GM12891 (cell line): ENCODE results near the gene NDST3. TPM values are rescaled to one million over a fixed set of nuclear protein-coding genes. Genes with fewer than 3 reads are reported as not detected.

ENCODE experiments used
- DNase-seq: peaks from one replicate; pipeline ENCODE4 v3.0.0; 2011; ENCODE audit warnings: low spot score; ENCODE audit not compliant: insufficient read length
- FAIRE-seq: peaks from 2 replicates; lab custom pipeline; 2011; peaks lifted over from hg19 to GRCh38; lab: Jason Lieb, UNC
- PAX5 ChIP-seq: IDR thresholded peaks from 2 replicates; pipeline ENCODE4 v1.6.1; 2011; ENCODE audit warnings: low read length, moderate library complexity, mild to moderate bottlenecking; ENCODE audit not compliant: insufficient read depth, severe bottlenecking
- POLR2A ChIP-seq: IDR thresholded peaks from 2 replicates; pipeline ENCODE4 v1.6.1; 2011; ENCODE audit warnings: low read depth, low read length, control low read depth
- POLR2AphosphoS5 ChIP-seq: IDR thresholded peaks from 2 replicates; pipeline ENCODE4 v1.6.1; 2011; ENCODE audit warnings: low read depth, low read length, control low read depth
- POU2F2 ChIP-seq: IDR thresholded peaks from 2 replicates; pipeline ENCODE4 v1.6.1; 2011; ENCODE audit warnings: low read depth, mild to moderate bottlenecking, control low read depth, low read length, moderate library complexity
- SPI1 ChIP-seq: IDR thresholded peaks from 2 replicates; pipeline ENCODE4 v1.6.1; 2011; ENCODE audit warnings: low read depth, low read length, control low read depth
- TAF1 ChIP-seq: IDR thresholded peaks from 2 replicates; pipeline ENCODE4 v1.6.1; 2011; ENCODE audit warnings: low read depth, low read length, control low read depth
- polyA plus RNA-seq: library from polyadenylated mRNA; unstranded; fragments of >200 nt; gene quantifications from one replicate; pipeline ENCODE4 v1.2.1, GENCODE V29; 2012; ENCODE audit warnings: low read depth, missing spikeins, inconsistent platforms; ENCODE audit not compliant: missing spikeins

The NDST3 gene
- polyA plus RNA-seq: not detected

- peak; percentile 24 for DNase-seq
- peak; percentile 13 for FAIRE-seq
- no peak for TF ChIP-seq POU2F2
Observed at GRCh38 chr4:118034053-118034785, at the start of gene NDST3. Gene NDST3 (plus strand): TSS chr4:118034486. CDS start chr4:118053911, 19,425 bp downstream.

- TF ChIP-seq POU2F2 (no peak), PAX5 (no peak), TAF1 (no peak), SPI1 (no peak), POLR2AphosphoS5 (no peak), POLR2A (no peak)
- DNase-seq (no peak), FAIRE-seq (no peak)
Observed at GRCh38 chr4:117986321-117986720, 48.0 kb upstream of the NDST3 start.

- no peak for DNase-seq
- TF ChIP-seq SPI1: no peak
- TF ChIP-seq PAX5: no peak
- FAIRE-seq: no peak
Observed at GRCh38 chr4:117987464-117987863, 46.8 kb upstream of the NDST3 start.

GRCh38 chr4:117996891-117997290, 37.4 kb upstream of the NDST3 start:
- FAIRE-seq: no peak
- TF ChIP-seq POU2F2: no peak
- TF ChIP-seq POLR2A: no peak
- TF ChIP-seq SPI1: no peak
- TF ChIP-seq POLR2AphosphoS5: no peak
- no peak for TF ChIP-seq TAF1
- no peak for TF ChIP-seq PAX5

DNA sequence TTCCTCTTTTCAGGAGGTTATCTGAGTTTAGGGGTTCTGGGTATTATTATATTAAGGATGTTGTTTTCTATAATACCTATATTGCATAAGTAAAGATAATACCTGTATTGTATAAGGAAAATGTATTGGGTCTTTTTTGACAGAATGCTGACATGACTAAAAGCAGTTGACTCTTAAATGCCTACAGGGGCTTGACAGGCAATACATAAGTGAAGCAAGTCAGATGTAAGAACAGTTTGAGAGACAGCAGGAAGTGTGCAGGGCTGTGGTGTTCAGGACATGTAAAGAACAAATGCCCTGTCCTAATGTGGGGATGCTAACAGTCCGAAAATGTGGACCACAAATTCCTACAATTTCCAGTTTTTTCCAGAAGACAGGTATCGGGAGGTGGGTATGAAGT, 30.2 kb upstream of the NDST3 start:
- DNase-seq: no peak
- no peak for TF ChIP-seq TAF1
- no peak for TF ChIP-seq POLR2A
- TF ChIP-seq POLR2AphosphoS5: no peak
- TF ChIP-seq POU2F2: no peak
- no peak for TF ChIP-seq PAX5
- TF ChIP-seq SPI1: no peak
- FAIRE-seq: no peak

More at GRCh38 chr4:117996891-117997290, 37.4 kb upstream of the NDST3 start:
- no peak for DNase-seq

DNA sequence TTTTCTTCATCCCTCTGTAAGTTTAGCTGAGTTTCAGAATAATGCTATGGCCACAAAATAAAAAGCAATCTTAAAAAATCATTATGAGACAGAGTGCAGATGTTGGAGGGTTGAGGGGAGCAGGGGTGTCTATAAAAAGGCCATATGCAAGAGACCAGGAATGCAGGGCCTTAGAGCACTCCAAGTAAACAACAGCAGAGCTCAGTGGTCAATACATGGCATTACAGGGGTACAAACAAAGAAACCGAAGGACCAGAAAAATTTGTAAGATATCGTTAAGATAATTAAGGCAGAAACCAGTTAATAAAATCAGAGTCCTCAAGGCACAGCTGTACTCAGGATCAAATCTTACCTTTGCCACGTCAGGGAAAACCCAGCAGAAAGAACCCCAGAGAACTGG, 28.4 kb upstream of the NDST3 start:
- FAIRE-seq: no peak
- no peak for TF ChIP-seq PAX5
- no peak for TF ChIP-seq POLR2A
- TF ChIP-seq POU2F2: no peak
- TF ChIP-seq TAF1: no peak
- no peak for DNase-seq

GRCh38 chr4:118012142-118012541, 22.1 kb upstream of the NDST3 start:
- FAIRE-seq (no peak), DNase-seq (no peak)
- no peak for TF ChIP-seq TAF1
- TF ChIP-seq PAX5: no peak
- no peak for TF ChIP-seq POLR2A
- no peak for TF ChIP-seq SPI1
- no peak for TF ChIP-seq POLR2AphosphoS5

GRCh38 chr4:118014831-118015230, 19.5 kb upstream of the NDST3 start:
- FAIRE-seq: no peak

GRCh38 chr4:118018381-118019145, 15.7 kb upstream of the NDST3 start:
- no peak for DNase-seq
- no peak for TF ChIP-seq PAX5
- TF ChIP-seq SPI1: no peak
- no peak for TF ChIP-seq TAF1
- no peak for FAIRE-seq

More at GRCh38 chr4:118014831-118015230, 19.5 kb upstream of the NDST3 start:
- TF ChIP-seq POLR2AphosphoS5 (no peak), PAX5 (no peak), POU2F2 (no peak), SPI1 (no peak), TAF1 (no peak), POLR2A (no peak)
- no peak for DNase-seq

DNA sequence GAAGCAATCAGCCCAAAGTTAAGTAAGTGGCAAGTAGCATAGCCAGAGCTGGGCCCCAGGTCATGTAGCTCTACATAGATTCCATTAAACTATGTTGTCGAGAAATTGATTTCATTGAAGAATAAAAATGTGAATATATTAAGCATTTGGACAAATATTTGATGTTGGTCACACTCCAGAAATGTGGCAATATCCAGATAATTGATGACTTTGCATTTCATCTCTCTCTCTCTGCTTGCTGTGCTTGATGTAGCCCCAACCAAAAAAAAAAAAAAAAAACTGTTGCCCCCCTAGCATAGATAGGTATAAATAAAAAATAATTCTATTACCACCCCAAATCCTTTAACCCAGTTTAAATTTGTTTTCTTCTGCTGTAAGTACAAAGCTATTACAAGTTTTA, 7.5 kb upstream of the NDST3 start:
- DNase-seq (no peak), FAIRE-seq (no peak)
- no peak for TF ChIP-seq SPI1
- TF ChIP-seq POU2F2: no peak
- no peak for TF ChIP-seq POLR2AphosphoS5
- TF ChIP-seq POLR2A: no peak
- no peak for TF ChIP-seq PAX5
- no peak for TF ChIP-seq TAF1
